ENCODE measurements around the gene RAB11FIP3. TPM values are rescaled to one million over a fixed set of nuclear protein-coding genes. Genes with fewer than 3 reads are reported as not detected.

RAB11FIP3 gene, protein sequence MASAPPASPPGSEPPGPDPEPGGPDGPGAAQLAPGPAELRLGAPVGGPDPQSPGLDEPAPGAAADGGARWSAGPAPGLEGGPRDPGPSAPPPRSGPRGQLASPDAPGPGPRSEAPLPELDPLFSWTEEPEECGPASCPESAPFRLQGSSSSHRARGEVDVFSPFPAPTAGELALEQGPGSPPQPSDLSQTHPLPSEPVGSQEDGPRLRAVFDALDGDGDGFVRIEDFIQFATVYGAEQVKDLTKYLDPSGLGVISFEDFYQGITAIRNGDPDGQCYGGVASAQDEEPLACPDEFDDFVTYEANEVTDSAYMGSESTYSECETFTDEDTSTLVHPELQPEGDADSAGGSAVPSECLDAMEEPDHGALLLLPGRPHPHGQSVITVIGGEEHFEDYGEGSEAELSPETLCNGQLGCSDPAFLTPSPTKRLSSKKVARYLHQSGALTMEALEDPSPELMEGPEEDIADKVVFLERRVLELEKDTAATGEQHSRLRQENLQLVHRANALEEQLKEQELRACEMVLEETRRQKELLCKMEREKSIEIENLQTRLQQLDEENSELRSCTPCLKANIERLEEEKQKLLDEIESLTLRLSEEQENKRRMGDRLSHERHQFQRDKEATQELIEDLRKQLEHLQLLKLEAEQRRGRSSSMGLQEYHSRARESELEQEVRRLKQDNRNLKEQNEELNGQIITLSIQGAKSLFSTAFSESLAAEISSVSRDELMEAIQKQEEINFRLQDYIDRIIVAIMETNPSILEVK
- 79.4 and 83.5 TPM in 2 replicates for total RNA-seq (2013; cell fraction: nucleolus; rRNA removed)
- total RNA-seq (2014; rRNA removed) (11.3 and 11.4 TPM in 2 replicates), total RNA-seq (2014; rRNA removed; fragmentation: Illumina TruSeq; extraction: Trizol) (9.1 and 9.8 TPM in 2 replicates), total RNA-seq (2021) (25.6 and 27.3 TPM in 2 replicates), polyA plus RNA-seq (2011; rRNA removed) (5.3 and 6.3 TPM in 2 replicates), polyA plus RNA-seq (2014; fragmentation: Illumina TruSeq; extraction: Trizol) (3.3 and 9.2 TPM in 2 replicates), polyA plus RNA-seq (2014; fragmentation: Nextera tagmentation; extraction: Ambion mirVana) (1 to 10 TPM; 1.2 to 1.3 TPM), polyA plus RNA-seq (2014; rRNA removed) (17.1 and 22.4 TPM in 2 replicates), polyA plus RNA-seq (2016; fragmentation: Nextera tagmentation; extraction: Ambion mirVana) (1 to 10 TPM; 1.5 to 1.7 TPM), polyA minus RNA-seq (2011; rRNA and poly(A)+ RNA removed) (7.0 and 16.6 TPM in 2 replicates), Bru-seq, nascent RNA (percentile 60 among the genes with signal in this experiment), BruChase-seq, experiment 1, labeled RNA remaining after a 6-hour chase (percentile 79 among the genes with signal in this experiment), BruChase-seq, experiment 2, labeled RNA remaining after a 2-hour chase (percentile 67 among the genes with signal in this experiment)
- 5.8 TPM for polyA plus RNA-seq (2011; ENCODE audit: low read depth)
- polyA plus RNA-seq (2011; cell fraction: cytosol; rRNA removed) = 7.6 and 7.7 TPM in 2 replicates
- 34.2 and 58.7 TPM in 2 replicates for polyA plus RNA-seq (2011; cell fraction: nucleus; rRNA removed)
- 17.0 and 20.0 TPM in 2 replicates for polyA plus RNA-seq (2012)
- polyA minus RNA-seq (2011; cell fraction: cytosol; rRNA and poly(A)+ RNA removed) = 7.1 and 7.3 TPM in 2 replicates
- polyA minus RNA-seq (2011; cell fraction: nucleus; rRNA and poly(A)+ RNA removed) = 8.1 and 17.4 TPM in 2 replicates
- long read RNA-seq, experiment 1 = 0 reads
- long read RNA-seq, experiment 2, partial matches to known transcripts = 0 of 3 reads
- long read RNA-seq, experiment 2, other reads (novel, unspliced or antisense) = 3 of 3 reads

DNA sequence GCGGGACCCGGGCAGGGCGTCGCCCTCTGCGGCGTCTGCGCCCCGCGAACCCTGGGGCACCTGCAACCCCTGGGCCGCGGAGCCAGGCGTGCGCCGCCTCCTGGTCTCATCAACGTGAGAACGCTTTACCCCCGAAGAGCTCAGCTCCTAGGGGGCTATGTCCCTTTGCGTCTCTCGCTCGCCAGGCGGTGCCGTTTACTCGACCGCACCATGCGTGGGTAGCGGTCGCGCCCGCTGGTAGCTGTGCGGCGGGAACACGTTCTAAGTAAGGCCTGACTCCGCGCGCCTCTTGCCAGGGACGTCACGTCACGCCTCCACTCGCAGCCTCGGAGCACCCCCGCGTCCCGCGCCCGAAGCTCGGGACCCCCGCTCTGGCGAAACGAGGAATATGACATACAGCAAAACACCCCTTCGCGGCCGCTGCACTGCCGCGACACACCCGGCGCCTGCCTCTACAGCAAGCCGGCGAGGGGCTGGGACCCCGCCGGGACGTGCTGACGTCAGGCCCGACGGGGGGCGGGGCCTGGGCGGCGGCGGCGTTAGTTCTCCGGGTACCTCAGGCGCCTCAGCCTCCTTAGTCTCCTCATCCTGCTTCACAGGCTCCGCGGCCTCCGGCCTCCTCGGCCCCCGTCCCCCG is at the start of gene RAB11FIP3:
Gene RAB11FIP3 (plus strand): TSS at position 568 of the 637 bp plus-strand sequence. CDS start 358 bp downstream, outside the sequence.
- ChIA-PET SMC1A (ENCODE audit: uncharacterized antibody, unreplicated experiment) (no interaction called here), POLR2A (interaction anchor here (0.7 to 1.4 kb wide), 2 partner anchors 17 to 75 kb away, joined by 3 to 4 read pairs; no protein-coding TSS in a partner anchor), RAD21 (ENCODE audit: unreplicated experiment) (interaction anchor here (1.0 kb wide), 2 partner anchors 39 to 102 kb away, joined by 3 read pairs; partner anchors contain the start of gene CAPN15), CTCF (no interaction called here)
- Histone ChIP-seq H3K79me2 (ENCODE audit: control insufficient read depth, insufficient read depth, low read length) (peaks cover 11% of the 10 kb centered on the region), H3K4me3 (peak within 1 kb of the TSS; percentile 76), H3K36me3 (ENCODE audit: control insufficient read depth in 2 of 2, insufficient read depth in 2 of 2, low read length in 1 of 2) (no peaks in the 10 kb centered on the region), H3K27ac (ENCODE audit: control insufficient read depth, insufficient read depth) (no peak within 1 kb of the TSS), H3K27me3 (replicated peaks in 1 of 2; ENCODE audit: control insufficient read depth in 2 of 2, insufficient read depth in 2 of 2, low read length in 1 of 2) (peaks cover 0 to 3% of the 10 kb centered on the region in 2 experiments; a peak in 1 of 4 replicates), H3K9me3 (replicated peaks; ENCODE audit: control insufficient read depth, insufficient read depth, low read length) (no peaks in the 10 kb centered on the region), H3K4me1 (ENCODE audit: control insufficient read depth, insufficient read depth, low read length) (peaks cover 15% of the 10 kb centered on the region), H2AFZ (ENCODE audit: control insufficient read depth, low read depth, low read length) (peak within 1 kb of the TSS; percentile 96), H3K9ac (ENCODE audit: control insufficient read depth, insufficient read depth, low read length) (peak within 1 kb of the TSS; percentile 43), H4K20me1 (ENCODE audit: control insufficient read depth, insufficient read depth) (no peaks in the 10 kb centered on the region), H3K4me2 (ENCODE audit: control insufficient read depth, insufficient read depth) (peak within 1 kb of the TSS; percentile 99)
- FAIRE-seq (no peak), ATAC-seq (peak; percentile 95), DNase-seq (ENCODE audit: low read depth, low spot score) (peak; percentile 35)
- in situ Hi-C loops (cut with MboI) = no loop called here
- intact Hi-C loops (cut with micrococcal nuclease; ENCODE audit: unreplicated experiment) = no loop called here
- 2% methylated on average over 72 of the region's 77 CpGs for WGBS (ENCODE audit: insufficient coverage, insufficient replicate concordance, low lambda C conversion rate, missing lambda C conversion rate)
- BruUV-seq (replicated peaks) = no TSS peak
- TF ChIP-seq PAX8 (IDR thresholded peaks at IDR 0.05) = no peak
- TF ChIP-seq, protein P1, sequence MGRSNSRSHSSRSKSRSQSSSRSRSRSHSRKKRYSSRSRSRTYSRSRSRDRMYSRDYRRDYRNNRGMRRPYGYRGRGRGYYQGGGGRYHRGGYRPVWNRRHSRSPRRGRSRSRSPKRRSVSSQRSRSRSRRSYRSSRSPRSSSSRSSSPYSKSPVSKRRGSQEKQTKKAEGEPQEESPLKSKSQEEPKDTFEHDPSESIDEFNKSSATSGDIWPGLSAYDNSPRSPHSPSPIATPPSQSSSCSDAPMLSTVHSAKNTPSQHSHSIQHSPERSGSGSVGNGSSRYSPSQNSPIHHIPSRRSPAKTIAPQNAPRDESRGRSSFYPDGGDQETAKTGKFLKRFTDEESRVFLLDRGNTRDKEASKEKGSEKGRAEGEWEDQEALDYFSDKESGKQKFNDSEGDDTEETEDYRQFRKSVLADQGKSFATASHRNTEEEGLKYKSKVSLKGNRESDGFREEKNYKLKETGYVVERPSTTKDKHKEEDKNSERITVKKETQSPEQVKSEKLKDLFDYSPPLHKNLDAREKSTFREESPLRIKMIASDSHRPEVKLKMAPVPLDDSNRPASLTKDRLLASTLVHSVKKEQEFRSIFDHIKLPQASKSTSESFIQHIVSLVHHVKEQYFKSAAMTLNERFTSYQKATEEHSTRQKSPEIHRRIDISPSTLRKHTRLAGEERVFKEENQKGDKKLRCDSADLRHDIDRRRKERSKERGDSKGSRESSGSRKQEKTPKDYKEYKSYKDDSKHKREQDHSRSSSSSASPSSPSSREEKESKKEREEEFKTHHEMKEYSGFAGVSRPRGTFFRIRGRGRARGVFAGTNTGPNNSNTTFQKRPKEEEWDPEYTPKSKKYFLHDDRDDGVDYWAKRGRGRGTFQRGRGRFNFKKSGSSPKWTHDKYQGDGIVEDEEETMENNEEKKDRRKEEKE (IDR thresholded peaks at IDR 0.05) = no peak
- no peak for TF ChIP-seq SPI1 (IDR thresholded peaks at IDR 0.05; ENCODE audit: borderline replicate concordance, insufficient read depth, low read depth, low read length)
- TF ChIP-seq, protein P2, sequence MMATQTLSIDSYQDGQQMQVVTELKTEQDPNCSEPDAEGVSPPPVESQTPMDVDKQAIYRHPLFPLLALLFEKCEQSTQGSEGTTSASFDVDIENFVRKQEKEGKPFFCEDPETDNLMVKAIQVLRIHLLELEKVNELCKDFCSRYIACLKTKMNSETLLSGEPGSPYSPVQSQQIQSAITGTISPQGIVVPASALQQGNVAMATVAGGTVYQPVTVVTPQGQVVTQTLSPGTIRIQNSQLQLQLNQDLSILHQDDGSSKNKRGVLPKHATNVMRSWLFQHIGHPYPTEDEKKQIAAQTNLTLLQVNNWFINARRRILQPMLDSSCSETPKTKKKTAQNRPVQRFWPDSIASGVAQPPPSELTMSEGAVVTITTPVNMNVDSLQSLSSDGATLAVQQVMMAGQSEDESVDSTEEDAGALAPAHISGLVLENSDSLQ (IDR thresholded peaks at IDR 0.05) = peak; percentile 36; the same call in 1 of the 2 replicates
- peak; percentile 85 for TF ChIP-seq GATAD2B (conservative IDR thresholded peaks at IDR 0.05; ENCODE audit: low read depth)
- TF ChIP-seq DPF2 (IDR thresholded peaks at IDR 0.05) = peak; percentile 67
- TF ChIP-seq CREB1 (IDR thresholded peaks at IDR 0.05; ENCODE audit: low read depth) = peak; percentile 87
- peak; percentile 9 to 53; a peak in 3 of 4 replicates for TF ChIP-seq BHLHE40 (IDR thresholded peaks at IDR 0.05; ENCODE audit: borderline replicate concordance in 1 of 2, low read depth in 2 of 2, low read length in 1 of 2)
- TF ChIP-seq TBL1XR1 (IDR thresholded peaks at IDR 0.05; ENCODE audit: low read depth, low read length) = no peak
- no peak for TF ChIP-seq CHD2 (IDR thresholded peaks at IDR 0.05; ENCODE audit: borderline replicate concordance, low read depth, low read length)
- peak; percentile 82 for TF ChIP-seq POLR2A (IDR thresholded peaks at IDR 0.05; ENCODE audit: low read depth, low read length)
